ENCODE data around the gene LCN15.
"Not testable (repeated sequence)": the region's sequence is repeated elsewhere in the genome, so short reads cannot be mapped to it uniquely, and the experiment has no call there.

LCN15 gene

GRCh38 chr9:136776947-136777346 lies 12.6 kb upstream of the LCN15 start:
- Mint-ChIP-seq H3K36me3 (ENCODE audit: insufficient read depth) (peaks cover 2% of the 10 kb centered on the region), H3K27ac (peak overlapping the region in 1 of 2 donors; percentile 68), H3K4me1 (ENCODE audit: low read depth in 2 of 2) (peaks cover 0 to 3% of the 10 kb centered on the region in 2 donors), H3K4me3 (no peak overlapping the region), H3K27me3 (peaks cover 28 to 57% of the 10 kb centered on the region in 2 donors), H3K9me3 (peaks cover 0 to 6% of the 10 kb centered on the region in 2 donors)
- ATAC-seq (replicated peaks): no peak
- no peak for DNase-seq

- ATAC-seq (replicated peaks): no peak
- peaks cover 0 to 6% of the 10 kb centered on the region in 2 donors for H3K9me3 Mint-ChIP-seq
- no peak overlapping the region for H3K27ac Mint-ChIP-seq
- peaks cover 0 to 3% of the 10 kb centered on the region in 2 donors for H3K4me1 Mint-ChIP-seq (ENCODE audit: low read depth in 2 of 2)
- DNase-seq: no peak
- H3K4me3 Mint-ChIP-seq: no peak overlapping the region
- H3K36me3 Mint-ChIP-seq (ENCODE audit: insufficient read depth): peaks cover 3% of the 10 kb centered on the region
- H3K27me3 Mint-ChIP-seq: peaks cover 28 to 60% of the 10 kb centered on the region in 2 donors
These were observed 10.9 kb upstream of the LCN15 start for GRCh38 chr9:136775191-136775590.

GRCh38 chr9:136774416-136775045 lies 10.2 kb upstream of the LCN15 start:
- peaks cover 7% of the 10 kb centered on the region for H3K36me3 Mint-ChIP-seq (ENCODE audit: insufficient read depth)
- peaks cover 28 to 60% of the 10 kb centered on the region in 2 donors for H3K27me3 Mint-ChIP-seq
- H3K9me3 Mint-ChIP-seq: peaks cover 0 to 6% of the 10 kb centered on the region in 2 donors
- ATAC-seq (replicated peaks): no peak
- H3K4me1 Mint-ChIP-seq (ENCODE audit: low read depth in 2 of 2): peaks cover 3% of the 10 kb centered on the region in 2 donors
- no peak overlapping the region for H3K4me3 Mint-ChIP-seq
- H3K27ac Mint-ChIP-seq: no peak overlapping the region
- DNase-seq: no peak

- H3K4me1 Mint-ChIP-seq (ENCODE audit: low read depth in 2 of 2): peaks cover 3% of the 10 kb centered on the region in 2 donors
- H3K4me3 Mint-ChIP-seq: no peak overlapping the region
- H3K27ac Mint-ChIP-seq: no peak overlapping the region
- peaks cover 7% of the 10 kb centered on the region for H3K36me3 Mint-ChIP-seq (ENCODE audit: insufficient read depth)
- peaks cover 18 to 51% of the 10 kb centered on the region in 2 donors for H3K27me3 Mint-ChIP-seq
- ATAC-seq (replicated peaks) (peak; percentile 42), DNase-seq (no peak)
- peaks cover 0 to 6% of the 10 kb centered on the region in 2 donors for H3K9me3 Mint-ChIP-seq
These were observed 9.2 kb upstream of the LCN15 start for GRCh38 chr9:136773386-136774044.

GRCh38 chr9:136771907-136772415 lies 7.6 kb upstream of the LCN15 start:
- H3K27ac Mint-ChIP-seq: no peak overlapping the region
- ATAC-seq (replicated peaks): no peak

GRCh38 chr9:136769710-136770191 lies 5.4 kb upstream of the LCN15 start:
- Mint-ChIP-seq H3K4me1 (ENCODE audit: low read depth in 2 of 2) (peaks cover 11 to 12% of the 10 kb centered on the region in 2 donors), H3K27ac (no peak overlapping the region), H3K27me3 (peaks cover 7 to 46% of the 10 kb centered on the region in 2 donors), H3K9me3 (peaks cover 0 to 6% of the 10 kb centered on the region in 2 donors), H3K36me3 (ENCODE audit: insufficient read depth) (peaks cover 7% of the 10 kb centered on the region), H3K4me3 (no peak overlapping the region)
- ATAC-seq (replicated peaks) (peak; percentile 67), DNase-seq (peak; percentile 30 to 34 (median 33))

More at GRCh38 chr9:136771907-136772415, 7.6 kb upstream of the LCN15 start:
- peaks cover 4 to 5% of the 10 kb centered on the region in 2 donors for H3K4me1 Mint-ChIP-seq (ENCODE audit: low read depth in 2 of 2)
- peaks cover 0 to 6% of the 10 kb centered on the region in 2 donors for H3K9me3 Mint-ChIP-seq
- H3K4me3 Mint-ChIP-seq: no peak overlapping the region
- H3K36me3 Mint-ChIP-seq (ENCODE audit: insufficient read depth): peaks cover 7% of the 10 kb centered on the region
- H3K27me3 Mint-ChIP-seq: peaks cover 6 to 47% of the 10 kb centered on the region in 2 donors
- DNase-seq: no peak

GRCh38 chr9:136766410-136767120 lies 2.2 kb upstream of the LCN15 start:
- Mint-ChIP-seq H3K4me1 (ENCODE audit: low read depth in 2 of 2) (peaks cover 8 to 12% of the 10 kb centered on the region in 2 donors), H3K27ac (peak overlapping the region in 1 of 2 donors; percentile 66), H3K27me3 (peaks cover 7 to 36% of the 10 kb centered on the region in 2 donors), H3K4me3 (peak overlapping the region; percentile 4 to 35)
- H3K9me3 Mint-ChIP-seq; DNase-seq; H3K36me3 Mint-ChIP-seq (ENCODE audit: insufficient read depth): not testable (repeated sequence)
- ATAC-seq (replicated peaks): peak; percentile 42

- not testable (repeated sequence) for H3K36me3 Mint-ChIP-seq (ENCODE audit: insufficient read depth); H3K9me3 Mint-ChIP-seq; DNase-seq; ATAC-seq (replicated peaks)
- peak overlapping the region in 1 of 2 donors; percentile 59 for H3K4me3 Mint-ChIP-seq
- peaks cover 8 to 12% of the 10 kb centered on the region in 2 donors for H3K4me1 Mint-ChIP-seq (ENCODE audit: low read depth in 2 of 2)
- H3K27me3 Mint-ChIP-seq: peaks cover 7 to 35% of the 10 kb centered on the region in 2 donors
- peak overlapping the region in 1 of 2 donors; percentile 57 for H3K27ac Mint-ChIP-seq
These were observed 1.6 kb upstream of the LCN15 start for GRCh38 chr9:136765745-136766409.

- Mint-ChIP-seq H3K4me3 (no peak overlapping the region), H3K27ac (peak overlapping the region in 1 of 2 donors; percentile 57), H3K27me3 (peaks cover 7 to 37% of the 10 kb centered on the region in 2 donors), H3K9me3 (no peaks in the 10 kb centered on the region), H3K4me1 (ENCODE audit: low read depth in 2 of 2) (peaks cover 8 to 12% of the 10 kb centered on the region in 2 donors), H3K36me3 (ENCODE audit: insufficient read depth) (peaks cover 7% of the 10 kb centered on the region)
- DNase-seq (no peak), ATAC-seq (replicated peaks) (no peak)
These were observed 723 bp upstream of the LCN15 start for GRCh38 chr9:136765041-136765440.

GRCh38 chr9:136763649-136764035 lies 676 bp downstream of the LCN15 start:
- Mint-ChIP-seq H3K27ac (no peak overlapping the region), H3K27me3 (peaks cover 7 to 36% of the 10 kb centered on the region in 2 donors), H3K9me3 (no peaks in the 10 kb centered on the region), H3K36me3 (ENCODE audit: insufficient read depth) (peaks cover 4% of the 10 kb centered on the region), H3K4me1 (ENCODE audit: low read depth in 2 of 2) (peaks cover 8% of the 10 kb centered on the region in 2 donors), H3K4me3 (no peak overlapping the region)
- DNase-seq (no peak), ATAC-seq (replicated peaks) (no peak)

- Mint-ChIP-seq H3K27ac (no peak overlapping the region), H3K27me3 (peaks cover 7 to 36% of the 10 kb centered on the region in 2 donors), H3K4me3 (no peak overlapping the region), H3K9me3 (no peaks in the 10 kb centered on the region), H3K4me1 (ENCODE audit: low read depth in 2 of 2) (peaks cover 8% of the 10 kb centered on the region in 2 donors), H3K36me3 (ENCODE audit: insufficient read depth) (peaks cover 4% of the 10 kb centered on the region)
- ATAC-seq (replicated peaks) (no peak), DNase-seq (no peak)
These were observed 1.2 kb downstream of the LCN15 start for GRCh38 chr9:136762915-136763648.

GRCh38 chr9:136762221-136762691 lies 2.1 kb downstream of the LCN15 start:
- Mint-ChIP-seq H3K27ac (no peak overlapping the region), H3K27me3 (peaks cover 7 to 27% of the 10 kb centered on the region in 2 donors), H3K4me1 (ENCODE audit: low read depth in 2 of 2) (peaks cover 8% of the 10 kb centered on the region in 2 donors), H3K36me3 (ENCODE audit: insufficient read depth) (peaks cover 4% of the 10 kb centered on the region), H3K4me3 (no peak overlapping the region), H3K9me3 (no peaks in the 10 kb centered on the region)
- ATAC-seq (replicated peaks): no peak
- DNase-seq: no peak

All from effector memory CD8-positive, alpha-beta T cell (primary cell).